ENCODE measurements around the gene RITA1.
A peak's percentile ranks its signal among the peaks of the same experiment; 100 is the strongest.
"Not testable (repeated sequence)": the region's sequence is repeated elsewhere in the genome, so short reads cannot be mapped to it uniquely, and the experiment has no call there.

The RITA1 gene

GRCh38 chr12:113200021-113200797, 14.7 kb downstream of the RITA1 start:
- no peaks in the 10 kb centered on the region for H3K9me3 Mint-ChIP-seq
- H3K27me3 Mint-ChIP-seq: no peaks in the 10 kb centered on the region
- no peak overlapping the region for H3K4me3 Mint-ChIP-seq
- H3K4me1 Mint-ChIP-seq (ENCODE audit: low read depth): peaks cover 8% of the 10 kb centered on the region
- no peak overlapping the region for H3K27ac Mint-ChIP-seq
- H3K36me3 Mint-ChIP-seq (ENCODE audit: low read depth): peaks cover 4% of the 10 kb centered on the region

GRCh38 chr12:113201187-113202177, 16.0 kb downstream of the RITA1 start:
- Mint-ChIP-seq H3K27ac (no peak overlapping the region), H3K9me3 (no peaks in the 10 kb centered on the region), H3K4me1 (ENCODE audit: low read depth) (peaks cover 14% of the 10 kb centered on the region), H3K27me3 (no peaks in the 10 kb centered on the region), H3K36me3 (ENCODE audit: low read depth) (no peaks in the 10 kb centered on the region), H3K4me3 (no peak overlapping the region)

DNA sequence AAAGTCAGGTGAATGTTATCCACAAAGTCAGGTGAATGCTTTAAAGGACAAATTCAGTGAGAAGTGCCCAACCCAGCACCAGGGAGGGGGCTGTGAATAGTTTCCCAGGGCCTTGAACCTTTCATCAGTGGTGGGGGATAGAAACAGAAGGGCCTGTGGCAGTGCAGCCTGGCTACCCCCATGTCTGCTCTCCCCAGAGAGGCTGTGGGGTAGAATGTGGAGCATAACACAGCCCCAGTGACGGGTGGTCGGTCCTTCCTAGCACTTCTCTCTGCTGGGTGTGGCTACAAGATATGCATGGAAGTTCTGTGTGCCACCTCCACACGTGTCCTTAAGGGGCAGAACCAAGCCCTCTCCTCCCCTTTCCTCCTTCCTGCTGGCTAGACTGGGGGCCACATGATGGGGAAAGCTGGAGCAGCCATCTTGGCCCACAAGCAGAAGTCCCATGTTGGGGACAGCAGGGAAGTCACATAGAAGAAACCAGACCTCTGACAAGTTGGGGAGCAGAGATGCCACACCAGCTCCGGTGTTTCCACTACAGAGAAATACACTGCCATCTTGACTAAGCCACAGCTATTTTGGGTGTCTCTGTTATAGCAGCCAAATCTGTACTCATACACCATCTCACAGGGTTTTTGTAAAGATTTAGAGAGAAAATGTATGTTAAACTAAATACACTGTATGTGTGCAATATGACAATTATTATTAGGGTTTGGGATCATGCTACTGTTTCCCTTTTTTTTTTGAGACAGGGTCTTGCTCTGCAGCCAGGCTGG, 17.0 kb downstream of the RITA1 start:
- no peaks in the 10 kb centered on the region for H3K9me3 Mint-ChIP-seq
- H3K27me3 Mint-ChIP-seq: no peaks in the 10 kb centered on the region
- H3K4me1 Mint-ChIP-seq (ENCODE audit: low read depth): peaks cover 18% of the 10 kb centered on the region
- no peaks in the 10 kb centered on the region for H3K36me3 Mint-ChIP-seq (ENCODE audit: low read depth)
- no peak overlapping the region for H3K4me3 Mint-ChIP-seq
- H3K27ac Mint-ChIP-seq: no peak overlapping the region

- H3K9me3 Mint-ChIP-seq: no peaks in the 10 kb centered on the region
- no peaks in the 10 kb centered on the region for H3K27me3 Mint-ChIP-seq
- peaks cover 34% of the 10 kb centered on the region for H3K4me1 Mint-ChIP-seq (ENCODE audit: low read depth)
- H3K4me3 Mint-ChIP-seq: no peak overlapping the region
- no peak overlapping the region for H3K27ac Mint-ChIP-seq
- no peaks in the 10 kb centered on the region for H3K36me3 Mint-ChIP-seq (ENCODE audit: low read depth)
Measured at GRCh38 chr12:113203852-113204760, 18.6 kb downstream of the RITA1 start.

- H3K4me3 Mint-ChIP-seq: no peak overlapping the region
- H3K27me3 Mint-ChIP-seq: no peaks in the 10 kb centered on the region
- H3K36me3 Mint-ChIP-seq (ENCODE audit: low read depth): no peaks in the 10 kb centered on the region
- H3K4me1 Mint-ChIP-seq (ENCODE audit: low read depth): peaks cover 41% of the 10 kb centered on the region
- H3K27ac Mint-ChIP-seq: no peak overlapping the region
- no peaks in the 10 kb centered on the region for H3K9me3 Mint-ChIP-seq
Measured at GRCh38 chr12:113204804-113205203, 19.3 kb downstream of the RITA1 start.

DNA sequence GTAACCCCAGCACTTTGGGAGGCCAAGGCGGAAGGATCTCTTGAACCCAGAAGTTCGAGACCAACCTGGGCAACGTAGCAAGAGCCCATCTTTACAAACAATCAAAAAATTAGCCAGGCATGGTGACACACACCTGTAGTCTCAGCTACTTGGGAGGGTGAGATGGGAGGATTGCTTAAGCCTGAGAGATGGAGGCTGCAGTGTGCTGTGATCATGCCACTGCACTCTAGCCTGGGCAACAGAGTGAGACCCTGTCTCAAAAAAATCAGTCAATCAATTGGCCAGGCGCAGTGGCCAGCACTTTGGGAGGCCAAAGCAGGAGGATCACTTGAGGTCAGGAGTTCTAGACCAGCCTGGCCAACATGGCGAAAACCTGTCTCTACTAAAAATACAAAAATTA, 21.3 kb downstream of the RITA1 start:
- not testable (repeated sequence) for H3K36me3 Mint-ChIP-seq (ENCODE audit: low read depth); H3K4me3 Mint-ChIP-seq; H3K9me3 Mint-ChIP-seq; H3K27me3 Mint-ChIP-seq; H3K27ac Mint-ChIP-seq
- peaks cover 59% of the 10 kb centered on the region for H3K4me1 Mint-ChIP-seq (ENCODE audit: low read depth)

DNA sequence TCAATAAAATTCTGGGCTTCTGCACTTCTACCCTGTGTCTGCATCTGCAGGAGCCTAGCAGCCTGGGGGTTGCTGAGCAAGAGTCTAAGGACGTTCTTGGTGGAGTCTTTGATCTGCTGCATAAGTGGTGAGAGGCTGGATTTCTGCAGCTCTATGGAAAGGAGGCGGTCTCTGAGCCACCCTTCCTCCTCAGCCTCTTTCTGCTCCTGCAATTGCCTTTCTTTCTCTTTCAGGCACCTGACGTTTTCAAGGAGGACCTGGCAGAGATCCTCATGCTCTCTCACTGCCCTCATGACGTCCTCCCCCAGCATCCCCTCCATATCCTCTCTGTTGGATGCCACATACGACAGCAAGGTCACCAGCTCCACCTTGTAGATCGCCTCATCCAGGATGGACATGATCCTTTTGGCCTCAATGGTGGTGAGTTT, 22.1 kb downstream of the RITA1 start:
- H3K27me3 Mint-ChIP-seq: no peaks in the 10 kb centered on the region
- no peaks in the 10 kb centered on the region for H3K36me3 Mint-ChIP-seq (ENCODE audit: low read depth)
- H3K27ac Mint-ChIP-seq: peak overlapping the region; percentile 64
- H3K9me3 Mint-ChIP-seq: no peaks in the 10 kb centered on the region
- peaks cover 59% of the 10 kb centered on the region for H3K4me1 Mint-ChIP-seq (ENCODE audit: low read depth)
- no peak overlapping the region for H3K4me3 Mint-ChIP-seq

DNA sequence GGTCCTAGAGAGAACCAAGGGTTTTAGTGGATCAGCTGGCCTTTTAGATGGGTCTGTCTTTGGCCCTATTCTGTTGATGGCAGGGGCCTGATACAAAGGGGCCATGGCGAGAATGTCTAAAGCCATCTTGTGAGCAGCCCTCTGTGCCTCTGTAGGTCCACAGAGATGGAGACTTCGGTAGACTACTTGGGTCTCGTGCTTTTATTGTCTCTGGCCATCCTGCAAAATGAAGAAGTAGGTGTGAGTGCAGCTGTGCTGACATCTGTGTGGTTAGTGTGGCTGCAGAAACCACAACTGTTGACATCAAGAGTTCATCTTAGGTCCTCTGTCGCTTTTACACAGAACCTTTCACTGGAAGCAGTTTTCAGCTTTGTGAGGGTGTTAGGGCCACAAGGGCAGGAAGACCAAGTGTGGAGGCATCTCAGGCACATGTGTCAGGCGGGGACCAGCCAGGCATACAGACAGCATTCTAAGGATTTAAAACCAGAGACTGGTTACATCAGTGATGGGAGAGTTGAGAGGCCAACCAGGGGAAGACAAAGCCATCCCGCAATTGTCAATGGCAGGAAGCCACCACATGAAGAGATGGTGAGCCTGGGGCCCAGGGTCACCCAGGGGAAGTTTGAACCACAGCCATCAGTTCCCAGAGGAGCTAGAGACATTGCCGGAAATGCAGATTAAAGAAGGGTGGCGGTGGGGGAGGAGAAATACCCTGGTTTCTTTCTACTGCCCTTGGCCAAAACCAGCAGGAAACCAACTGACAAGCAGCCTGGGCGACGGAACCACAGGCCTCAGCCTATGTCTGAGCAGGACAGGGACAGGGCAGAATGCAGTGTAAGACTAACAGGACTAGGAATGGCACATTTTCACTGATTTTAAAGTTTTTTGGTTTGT, 22.8 kb downstream of the RITA1 start:
- Mint-ChIP-seq H3K4me1 (ENCODE audit: low read depth) (peaks cover 59% of the 10 kb centered on the region), H3K9me3 (no peaks in the 10 kb centered on the region), H3K27me3 (no peaks in the 10 kb centered on the region), H3K36me3 (ENCODE audit: low read depth) (no peaks in the 10 kb centered on the region), H3K4me3 (peak overlapping the region; percentile 65), H3K27ac (peak overlapping the region; percentile 95)

DNA sequence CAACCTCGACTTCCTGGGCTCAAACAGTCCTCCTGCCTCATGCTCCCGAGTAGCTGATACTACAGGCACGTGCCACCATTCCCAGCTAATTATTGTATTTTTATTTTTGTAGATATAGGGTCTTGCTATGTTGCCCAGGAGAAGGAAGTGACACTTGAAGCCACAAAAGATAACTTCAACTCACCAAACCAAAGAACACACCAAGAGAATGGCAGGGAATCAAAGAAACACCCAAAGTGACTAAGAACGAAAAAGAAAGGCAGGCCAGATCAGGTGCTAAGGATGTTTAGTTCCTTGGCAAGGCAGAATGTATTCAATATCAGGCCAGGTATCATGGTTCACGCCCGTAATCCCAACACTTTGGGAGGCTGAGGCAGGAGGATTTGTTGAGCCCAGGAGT, 25.6 kb downstream of the RITA1 start:
- Mint-ChIP-seq H3K27me3 (no peaks in the 10 kb centered on the region), H3K4me3 (no peak overlapping the region), H3K4me1 (ENCODE audit: low read depth) (peaks cover 60% of the 10 kb centered on the region), H3K9me3 (no peaks in the 10 kb centered on the region), H3K36me3 (ENCODE audit: low read depth) (no peaks in the 10 kb centered on the region), H3K27ac (no peak overlapping the region)

DNA sequence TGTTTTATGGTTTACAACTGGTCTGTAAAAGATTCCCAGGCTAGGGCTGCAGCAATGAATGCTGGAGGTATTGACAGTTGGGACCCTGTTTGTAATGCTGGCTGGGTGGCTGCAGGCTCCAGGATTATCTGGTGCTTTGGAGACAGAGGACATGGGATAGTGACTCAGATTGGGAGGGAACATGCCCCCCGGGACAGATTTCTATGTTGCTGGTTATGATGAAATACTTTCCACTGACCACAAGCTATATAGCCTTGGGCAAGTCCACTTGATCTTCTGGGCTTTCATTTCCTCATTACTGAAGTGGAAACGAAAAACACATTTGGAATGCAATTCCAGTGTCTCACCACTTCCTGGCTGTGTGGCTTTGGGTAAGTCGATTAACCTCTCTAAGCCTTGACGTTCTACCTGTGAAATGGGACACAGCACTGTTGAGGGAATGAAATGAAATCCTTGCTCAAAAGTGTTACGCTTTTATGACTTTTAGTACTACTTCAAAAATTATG, 29.4 kb downstream of the RITA1 start:
- Mint-ChIP-seq H3K4me1 (ENCODE audit: low read depth) (peaks cover 38% of the 10 kb centered on the region), H3K4me3 (peak overlapping the region; percentile 14), H3K27me3 (no peaks in the 10 kb centered on the region), H3K9me3 (no peaks in the 10 kb centered on the region), H3K36me3 (ENCODE audit: low read depth) (no peaks in the 10 kb centered on the region), H3K27ac (peak overlapping the region; percentile 42)

- no peak overlapping the region for H3K27ac Mint-ChIP-seq
- no peaks in the 10 kb centered on the region for H3K27me3 Mint-ChIP-seq
- no peaks in the 10 kb centered on the region for H3K36me3 Mint-ChIP-seq (ENCODE audit: low read depth)
- peaks cover 37% of the 10 kb centered on the region for H3K4me1 Mint-ChIP-seq (ENCODE audit: low read depth)
- no peaks in the 10 kb centered on the region for H3K9me3 Mint-ChIP-seq
- no peak overlapping the region for H3K4me3 Mint-ChIP-seq
Measured at GRCh38 chr12:113216027-113216426, 30.5 kb downstream of the RITA1 start.

DNA sequence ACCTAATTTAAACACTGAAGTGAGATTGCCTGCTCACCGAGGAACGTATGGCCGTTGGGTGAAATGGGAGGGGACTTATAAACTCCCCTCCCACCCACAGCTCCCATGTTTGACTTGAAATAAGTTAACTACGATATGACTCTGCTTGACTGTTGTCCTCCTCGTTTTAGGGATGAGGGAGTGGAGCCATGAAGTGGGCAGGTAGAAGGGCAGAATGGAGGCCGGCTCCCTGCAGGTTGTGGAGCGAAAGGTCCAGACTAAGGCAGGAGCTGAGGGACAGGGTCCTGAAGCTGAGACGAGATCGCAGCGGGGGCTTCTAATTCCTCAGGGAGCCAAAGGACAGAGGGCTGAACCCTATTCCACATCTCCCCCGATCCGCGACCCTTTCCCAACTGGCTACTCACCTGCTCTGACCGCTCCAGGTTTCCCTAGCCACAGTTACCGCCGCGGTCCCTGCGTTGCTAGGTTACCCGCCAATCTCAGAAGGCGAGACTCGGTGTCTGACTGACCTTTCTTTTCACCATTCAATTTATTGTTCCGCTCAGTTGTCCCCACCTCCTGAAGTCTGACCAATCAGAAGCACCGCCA, 35.2 kb downstream of the RITA1 start:
- peak overlapping the region; percentile 91 for H3K27ac Mint-ChIP-seq
- peaks cover 7% of the 10 kb centered on the region for H3K36me3 Mint-ChIP-seq (ENCODE audit: low read depth)
- peaks cover 42% of the 10 kb centered on the region for H3K4me1 Mint-ChIP-seq (ENCODE audit: low read depth)
- H3K9me3 Mint-ChIP-seq: no peaks in the 10 kb centered on the region
- H3K4me3 Mint-ChIP-seq: peak overlapping the region; percentile 91
- no peaks in the 10 kb centered on the region for H3K27me3 Mint-ChIP-seq
